Measurements from ENCODE around the gene SYF2.
A peak's percentile ranks its signal among the peaks of the same experiment; 100 is the strongest.
"Not testable (repeated sequence)": the region's sequence is repeated elsewhere in the genome, so short reads cannot be mapped to it uniquely, and the experiment has no call there.

The SYF2 gene

DNA sequence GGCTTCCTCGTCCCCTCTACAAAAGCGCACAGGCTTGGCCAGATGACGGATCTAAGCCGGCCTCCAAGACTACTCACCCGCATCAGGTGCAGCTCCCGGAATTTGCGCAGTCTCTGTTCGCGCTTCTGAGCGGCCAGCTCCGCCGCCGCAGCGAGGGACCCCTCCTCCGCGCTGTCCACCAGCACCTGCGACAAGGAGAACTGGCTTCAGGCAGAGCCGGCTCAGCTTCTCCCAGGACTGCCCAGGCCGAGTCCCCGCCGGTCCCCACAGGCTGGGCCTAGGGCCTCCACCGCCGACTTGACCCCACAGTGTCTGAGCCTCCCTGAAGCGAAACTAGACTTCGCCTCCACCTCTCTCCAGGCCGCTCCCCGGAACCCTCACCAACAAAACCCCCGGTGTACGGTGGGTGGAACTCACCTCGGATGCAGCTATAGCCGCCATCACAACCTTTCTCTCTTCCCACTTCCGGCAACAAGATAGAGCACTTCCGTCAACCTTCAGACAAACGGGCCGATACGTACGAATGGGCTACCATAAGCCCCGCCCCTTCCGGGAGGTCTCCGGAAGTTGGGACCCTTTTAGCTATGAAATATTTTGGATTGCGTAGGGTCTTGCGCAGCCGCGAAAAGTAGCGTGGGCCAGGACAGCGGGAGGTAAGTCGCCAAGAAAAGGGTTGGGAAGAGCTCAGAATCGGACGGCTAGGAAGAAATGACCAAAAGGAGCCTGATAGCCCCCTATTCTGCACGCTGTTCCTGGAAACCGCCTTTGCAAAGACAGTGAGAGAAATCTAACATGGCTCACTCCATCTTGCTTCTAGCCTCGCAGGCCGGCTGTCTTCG, at the start of gene SYF2:
SYF2 (minus strand) TSS at position 476 of the 839 bp plus-strand sequence; CDS start at position 441, 35 bp downstream.
- POLR2A ChIA-PET (ENCODE audit: low non-redundant PET) = interaction anchor here (1.3 to 1.9 kb wide), 2 partner anchors 9 to 15 kb away, joined by 4 to 11 read pairs; partner anchors contain the start of gene RSRP1
- H3K27ac ChIP-seq = peak within 1 kb of the TSS; percentile 89
- peak; percentile 90 for DNase-seq (ENCODE audit: low spot score)
- CTCF ChIA-PET = interaction anchor here (0.5 to 0.6 kb wide), 3 partner anchors 14 to 578 kb away, joined by 3 to 4 read pairs (median 4); no protein-coding TSS in a partner anchor
- TF ChIP-seq, protein P1, sequence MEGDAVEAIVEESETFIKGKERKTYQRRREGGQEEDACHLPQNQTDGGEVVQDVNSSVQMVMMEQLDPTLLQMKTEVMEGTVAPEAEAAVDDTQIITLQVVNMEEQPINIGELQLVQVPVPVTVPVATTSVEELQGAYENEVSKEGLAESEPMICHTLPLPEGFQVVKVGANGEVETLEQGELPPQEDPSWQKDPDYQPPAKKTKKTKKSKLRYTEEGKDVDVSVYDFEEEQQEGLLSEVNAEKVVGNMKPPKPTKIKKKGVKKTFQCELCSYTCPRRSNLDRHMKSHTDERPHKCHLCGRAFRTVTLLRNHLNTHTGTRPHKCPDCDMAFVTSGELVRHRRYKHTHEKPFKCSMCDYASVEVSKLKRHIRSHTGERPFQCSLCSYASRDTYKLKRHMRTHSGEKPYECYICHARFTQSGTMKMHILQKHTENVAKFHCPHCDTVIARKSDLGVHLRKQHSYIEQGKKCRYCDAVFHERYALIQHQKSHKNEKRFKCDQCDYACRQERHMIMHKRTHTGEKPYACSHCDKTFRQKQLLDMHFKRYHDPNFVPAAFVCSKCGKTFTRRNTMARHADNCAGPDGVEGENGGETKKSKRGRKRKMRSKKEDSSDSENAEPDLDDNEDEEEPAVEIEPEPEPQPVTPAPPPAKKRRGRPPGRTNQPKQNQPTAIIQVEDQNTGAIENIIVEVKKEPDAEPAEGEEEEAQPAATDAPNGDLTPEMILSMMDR (conservative IDR thresholded peaks at IDR 0.05; ENCODE audit: low read depth) = no peak

DNA sequence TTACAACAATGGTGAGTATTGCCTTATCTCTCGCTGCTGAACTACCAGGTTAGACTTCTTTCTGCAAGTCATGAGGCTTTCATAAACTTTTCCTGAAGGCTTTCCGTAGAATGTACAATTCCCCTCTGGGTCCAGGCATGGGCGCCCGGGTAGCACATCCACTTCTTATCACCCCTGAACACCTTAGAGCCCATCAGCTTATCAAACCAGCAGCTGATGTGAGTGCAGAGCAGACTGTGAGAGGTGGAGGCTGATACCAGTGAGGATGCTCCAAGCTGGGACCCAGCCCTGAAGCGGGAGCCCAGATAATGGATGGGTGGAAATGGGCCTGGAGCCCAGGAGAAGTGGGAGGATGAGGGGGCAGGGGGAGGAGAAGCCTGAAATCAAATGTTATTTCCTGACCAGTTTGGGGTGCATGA, 47.4 kb upstream of the SYF2 start:
- DNase-seq (ENCODE audit: low spot score); CTCF ChIA-PET; POLR2A ChIA-PET (ENCODE audit: low non-redundant PET); H3K27ac ChIP-seq: not testable (repeated sequence)

DNA sequence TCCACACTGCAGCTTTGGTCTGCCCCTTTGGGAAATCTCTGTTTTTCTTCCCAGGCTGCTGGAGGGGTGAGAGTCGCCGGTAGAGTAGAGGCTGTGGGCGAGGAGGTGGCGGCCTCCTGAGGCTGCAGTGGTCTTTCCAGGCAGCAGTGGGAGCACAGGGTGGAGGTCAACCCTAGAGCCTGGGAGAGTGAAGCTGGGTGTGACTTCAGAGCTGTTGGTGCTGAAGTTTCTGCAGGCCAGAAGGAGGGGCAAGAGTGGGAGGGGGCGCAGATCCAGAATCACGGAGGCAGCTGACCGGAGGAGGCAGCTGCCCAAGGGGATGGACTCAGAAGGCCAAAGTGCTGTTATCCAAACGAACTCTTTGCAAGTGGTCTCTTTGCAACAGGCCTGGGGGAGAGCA, 46.5 kb upstream of the SYF2 start:
- DNase-seq (ENCODE audit: low spot score); H3K27ac ChIP-seq; POLR2A ChIA-PET (ENCODE audit: low non-redundant PET); CTCF ChIA-PET: not testable (repeated sequence)

DNA sequence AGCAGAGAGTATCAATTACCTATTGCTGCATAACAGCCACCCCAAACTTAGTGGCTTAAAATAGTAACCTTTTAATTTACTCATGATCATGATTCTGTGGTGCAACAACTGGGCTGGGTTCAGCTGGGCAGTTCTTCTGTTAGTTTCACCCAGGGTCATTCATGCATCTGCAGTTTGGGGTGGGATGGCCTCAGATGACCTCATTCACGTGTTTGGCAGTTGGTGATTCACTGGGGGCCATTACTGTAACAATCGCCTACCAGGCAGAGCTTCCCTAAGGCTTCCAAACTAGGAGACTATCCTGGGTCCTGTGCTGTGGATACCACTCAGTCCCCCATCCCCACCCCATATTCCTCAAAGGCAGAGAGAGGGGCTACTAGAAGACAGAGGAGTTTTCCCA, 46.1 kb upstream of the SYF2 start:
- H3K27ac ChIP-seq; POLR2A ChIA-PET (ENCODE audit: low non-redundant PET); DNase-seq (ENCODE audit: low spot score); CTCF ChIA-PET: not testable (repeated sequence)

DNA sequence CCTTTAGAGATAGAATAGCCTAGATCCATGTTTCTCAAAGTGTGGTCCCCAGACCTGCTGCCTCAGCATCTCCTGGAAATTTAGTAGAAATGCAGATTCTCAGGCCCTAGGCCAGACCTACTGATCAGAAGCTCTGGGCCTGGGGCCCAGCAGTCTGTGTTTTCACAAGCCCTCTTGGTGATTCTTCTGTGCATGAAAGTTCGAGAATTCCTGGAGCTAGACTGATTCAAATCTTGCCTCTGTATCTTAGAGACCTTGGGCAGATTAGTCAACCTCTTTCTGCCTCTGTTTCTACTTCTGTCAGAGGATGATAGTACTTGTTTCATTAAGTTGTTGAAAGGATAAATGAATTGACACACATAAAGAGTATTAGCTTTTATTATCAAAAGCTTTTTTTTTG, 45.0 kb upstream of the SYF2 start:
- H3K27ac ChIP-seq; DNase-seq (ENCODE audit: low spot score); CTCF ChIA-PET; POLR2A ChIA-PET (ENCODE audit: low non-redundant PET): not testable (repeated sequence)

DNA sequence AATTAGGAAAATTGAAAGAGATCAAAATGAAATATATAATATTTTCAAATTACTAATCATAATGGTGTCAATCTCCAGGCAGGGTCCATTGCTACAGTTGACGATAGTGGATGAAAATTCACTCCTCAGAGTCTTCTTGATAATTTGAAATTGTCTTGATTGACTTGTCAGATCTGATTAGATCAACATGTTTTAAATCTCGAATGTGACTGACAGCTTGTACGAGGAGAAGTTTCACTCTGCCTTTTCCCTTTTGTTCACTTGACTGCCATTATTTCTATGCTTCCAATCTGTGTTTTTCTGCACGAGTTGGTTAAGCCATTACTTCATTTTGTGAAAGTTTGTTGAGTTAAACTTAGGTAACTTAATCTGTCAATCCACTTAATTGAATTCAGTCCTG, 43.3 kb upstream of the SYF2 start:
- DNase-seq (ENCODE audit: low spot score); H3K27ac ChIP-seq; CTCF ChIA-PET; POLR2A ChIA-PET (ENCODE audit: low non-redundant PET): not testable (repeated sequence)

DNA sequence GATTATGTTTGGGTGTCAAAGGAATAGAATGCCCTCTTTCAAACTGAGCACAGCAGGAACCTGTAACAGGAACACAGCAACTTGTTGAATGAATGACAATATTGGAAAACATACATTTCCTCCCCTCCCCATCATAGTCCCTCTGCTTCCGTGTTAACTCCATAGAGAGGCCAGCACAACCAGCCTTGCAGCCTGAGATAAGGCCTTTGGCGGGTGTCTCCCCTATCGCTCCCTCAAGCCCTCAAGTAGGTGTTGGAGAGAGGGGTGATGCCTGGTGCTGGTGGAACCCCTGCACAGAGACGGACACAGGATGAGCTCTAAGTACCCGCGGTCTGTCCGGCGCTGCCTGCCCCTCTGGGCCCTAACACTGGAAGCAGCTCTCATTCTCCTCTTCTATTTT, 39.9 kb upstream of the SYF2 start, which contains the start of gene RHD:
RHD (plus strand) TSS at position 272 of the 400 bp plus-strand sequence; CDS start at position 311, 39 bp downstream.
- H3K27ac ChIP-seq; CTCF ChIA-PET; POLR2A ChIA-PET (ENCODE audit: low non-redundant PET); DNase-seq (ENCODE audit: low spot score): not testable (repeated sequence)

DNA sequence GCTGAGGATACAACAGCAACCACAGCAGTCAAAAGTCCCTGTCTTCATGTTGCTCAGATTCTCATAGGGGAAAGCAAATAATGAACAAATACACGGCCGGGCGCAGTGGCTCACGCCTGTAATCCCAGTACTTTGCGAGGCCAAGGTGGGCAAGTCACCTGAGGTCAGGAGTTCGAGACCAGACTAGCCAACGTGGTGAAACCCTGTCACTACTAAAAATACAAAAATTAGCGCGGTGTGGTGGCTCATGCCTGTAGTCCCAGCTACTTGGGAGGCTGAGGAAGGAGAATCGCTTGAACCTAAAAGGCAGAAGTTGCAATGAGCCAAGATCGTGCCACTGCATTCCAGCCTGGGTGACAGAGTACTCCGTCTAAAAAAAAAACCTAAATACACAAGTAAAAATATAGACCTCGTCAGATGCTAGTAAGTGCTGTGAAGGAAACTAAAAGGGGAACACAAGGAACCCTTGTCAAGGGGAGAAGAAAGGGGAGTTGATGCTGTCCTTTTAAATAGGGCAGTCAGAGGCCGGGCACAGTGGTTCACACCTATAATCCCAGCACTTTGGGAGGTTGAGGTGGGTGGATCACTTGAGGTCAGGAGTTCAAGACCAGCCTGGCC, 36.0 kb upstream of the SYF2 start:
- CTCF ChIA-PET = interaction anchor here (0.7 kb wide), 1 partner anchor 182 kb away, joined by 3 read pairs; no protein-coding TSS in a partner anchor
- peak overlapping the region; percentile 85 for H3K27ac ChIP-seq
- POLR2A ChIA-PET (ENCODE audit: low non-redundant PET); DNase-seq (ENCODE audit: low spot score): not testable (repeated sequence)

DNA sequence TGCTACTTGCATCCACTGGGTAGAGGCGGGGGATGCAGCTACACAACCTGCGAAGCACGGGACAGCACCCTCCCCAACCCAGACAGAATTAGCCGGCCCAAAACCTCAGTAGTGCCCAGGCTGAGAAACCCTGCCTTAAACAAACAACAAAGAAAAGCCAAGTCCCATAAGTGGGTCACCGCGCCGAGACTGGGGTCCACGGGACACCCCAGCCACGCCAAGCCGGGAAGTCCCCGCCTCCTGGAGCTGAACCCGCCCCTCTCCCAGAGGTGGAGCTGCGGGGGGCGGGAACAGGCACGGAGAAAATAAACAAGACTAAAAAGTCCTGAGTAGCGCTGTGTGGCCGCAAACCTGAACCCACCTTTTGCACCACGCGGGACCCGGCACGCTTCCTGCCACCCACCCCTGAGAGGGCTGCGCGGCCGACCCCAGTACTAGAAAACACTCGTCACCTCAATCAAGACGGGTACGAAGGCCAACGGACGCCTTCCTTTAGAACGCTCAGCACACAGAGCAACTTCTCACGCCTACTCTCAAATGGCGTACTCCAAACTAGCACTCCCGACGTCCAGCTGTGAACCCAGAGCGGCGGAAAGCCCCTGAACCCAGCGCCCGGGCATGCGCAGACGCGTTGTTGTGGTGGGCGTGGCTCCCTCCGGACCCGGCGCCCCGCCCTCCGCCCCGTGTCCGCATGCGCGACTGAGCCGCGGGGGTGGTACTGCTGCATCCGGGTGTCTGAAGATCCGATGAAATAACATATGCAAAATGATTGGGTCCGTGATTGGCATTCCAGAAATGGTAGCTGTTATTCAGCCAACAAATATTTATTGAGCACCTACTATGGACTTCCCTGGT, 35.2 kb upstream of the SYF2 start:
- CTCF ChIA-PET; POLR2A ChIA-PET (ENCODE audit: low non-redundant PET): not testable (repeated sequence)
- peak; percentile 59 for DNase-seq (ENCODE audit: low spot score)
- H3K27ac ChIP-seq = peak overlapping the region; percentile 85

DNA sequence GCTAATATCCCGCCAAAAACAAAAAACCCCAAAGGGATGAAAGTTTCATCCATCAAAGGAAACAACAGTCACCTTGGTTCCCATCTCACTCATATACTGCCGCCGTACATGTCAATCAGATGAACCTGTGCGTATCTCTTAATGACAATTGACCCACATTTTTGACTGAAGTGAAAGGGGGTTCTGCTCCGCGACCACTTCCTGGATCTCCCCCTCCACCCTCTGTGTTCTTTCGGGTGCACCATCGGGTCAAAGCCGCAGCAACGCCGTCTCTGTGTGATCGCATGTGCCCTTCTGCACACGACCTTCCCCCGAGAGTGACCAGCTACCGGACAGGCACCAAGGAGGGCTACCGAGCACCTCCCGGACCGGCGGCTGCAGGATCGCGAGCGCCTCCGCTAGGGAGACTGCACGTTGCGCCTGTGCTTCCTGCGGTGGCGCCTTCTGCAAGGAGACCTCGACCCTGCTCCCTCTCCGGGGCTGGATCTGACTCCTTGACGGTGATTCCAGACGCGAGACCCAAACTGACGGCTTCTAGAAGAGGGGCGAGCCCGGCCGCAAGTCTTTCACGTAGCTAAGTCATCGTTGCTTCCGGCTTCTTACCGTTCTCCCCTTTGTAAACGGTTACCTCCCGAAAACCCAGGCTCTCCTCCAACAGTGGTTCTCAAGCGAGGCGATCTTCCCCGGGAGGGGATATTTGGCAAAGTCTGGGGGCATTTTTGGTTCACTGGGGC, 34.4 kb upstream of the SYF2 start:
- CTCF ChIA-PET; DNase-seq (ENCODE audit: low spot score); H3K27ac ChIP-seq; POLR2A ChIA-PET (ENCODE audit: low non-redundant PET): not testable (repeated sequence)

DNA sequence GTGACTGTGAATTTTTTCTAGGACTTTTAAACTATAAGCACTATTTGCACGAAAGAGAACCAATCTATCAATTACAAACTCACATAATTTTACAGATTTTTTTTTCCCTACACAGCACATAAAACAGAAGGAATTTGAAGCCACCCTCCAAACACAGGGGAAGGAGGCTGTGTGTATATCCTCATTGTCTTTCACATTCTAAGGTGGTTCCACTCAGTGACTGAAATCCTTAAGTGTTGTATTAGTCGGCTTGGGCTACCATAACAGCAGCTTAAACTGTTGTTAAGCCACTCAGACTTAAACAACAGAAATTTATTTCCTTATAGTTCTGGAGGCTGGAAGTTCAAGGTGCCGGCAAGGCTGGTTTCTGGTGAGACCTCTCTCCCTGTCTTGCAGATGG, 28.0 kb upstream of the SYF2 start:
- POLR2A ChIA-PET (ENCODE audit: low non-redundant PET); CTCF ChIA-PET; H3K27ac ChIP-seq; DNase-seq (ENCODE audit: low spot score): not testable (repeated sequence)

Measured in RWPE1 (cell line).